ENCODE measurements around the gene CAPN10. TPM values are rescaled to one million over a fixed set of nuclear protein-coding genes. Genes with fewer than 3 reads are reported as not detected.

Gene CAPN10
- total RNA-seq, 1 experiment from 2014 or later = 47.4 TPM

DNA sequence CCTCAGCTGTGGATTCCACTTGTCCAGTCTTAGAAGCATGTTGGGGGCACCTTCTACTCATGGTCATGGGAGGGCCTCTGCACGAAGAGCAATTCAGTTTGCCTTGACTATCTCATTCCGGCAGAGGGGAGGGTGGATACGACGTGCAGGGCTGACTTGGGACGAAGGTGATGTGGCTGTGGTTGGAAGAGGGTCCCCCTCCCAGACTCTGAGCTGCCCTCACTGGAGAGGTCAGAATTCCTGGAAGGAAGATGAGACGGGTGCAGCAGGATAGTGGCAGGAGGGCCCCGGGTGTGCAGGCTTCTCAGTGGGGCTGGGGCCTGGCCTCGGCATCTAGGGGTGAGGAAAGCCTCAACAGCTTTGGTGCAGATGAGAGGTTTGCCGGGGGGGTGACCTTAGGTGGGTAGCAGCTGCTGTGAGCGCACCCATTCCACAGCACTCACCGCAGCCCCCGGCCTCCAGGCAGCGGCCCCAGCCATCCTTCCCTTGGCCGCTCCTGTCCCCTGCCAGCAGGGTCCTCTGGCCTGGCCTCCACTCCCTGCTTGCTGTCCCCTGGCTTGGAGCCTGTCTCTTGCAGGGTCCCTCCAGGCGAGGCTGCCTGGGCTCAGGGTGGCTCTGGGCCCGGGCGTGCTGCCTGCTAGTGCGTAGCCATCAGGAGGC, 15.1 kb upstream of the CAPN10 start:
- H3K36me3 Mint-ChIP-seq (ENCODE audit: insufficient read depth in 1 of 3, low read depth in 3 of 3) = peaks cover 0 to 2% (median 0%) of the 10 kb centered on the region in 3 experiments; a peak in 1 of 7 replicates
- Histone ChIP-seq H3K79me1 (ENCODE audit: insufficient read depth, low read depth, low read length, poor library complexity, severe bottlenecking) (no peaks in the 10 kb centered on the region), H3K4ac (ENCODE audit: low read depth, low read length) (no peak overlapping the region), H4K5ac (ENCODE audit: insufficient read length, low read depth, low read length) (no peak overlapping the region), H3K79me2 (ENCODE audit: insufficient read depth, low read length) (no peaks in the 10 kb centered on the region; the same call in 1 of the 2 replicates), H3K9me3 (ENCODE audit: control insufficient read depth, low read depth, low read length) (no peaks in the 10 kb centered on the region), H3K56ac (ENCODE audit: insufficient read length, low read depth, low read length) (no peak overlapping the region), H2BK120ac (ENCODE audit: low read depth, low read length, poor library complexity, severe bottlenecking) (no peak overlapping the region), H2AK5ac (ENCODE audit: insufficient read length, low read length) (no peak overlapping the region), H2BK12ac (ENCODE audit: insufficient read length, low read depth, low read length) (no peak overlapping the region), H4K91ac (ENCODE audit: insufficient read length, low read depth, low read length) (no peak overlapping the region), H3K4me1 (ENCODE audit: insufficient read depth, low read length) (peaks cover 2% of the 10 kb centered on the region; the same call in 1 of the 2 replicates), H2AFZ (ENCODE audit: low read length) (no peak overlapping the region), H2BK15ac (ENCODE audit: low read depth, low read length) (no peak overlapping the region), H3K9ac (ENCODE audit: extremely low read depth, insufficient read length, low read length) (no peak overlapping the region), H2BK20ac (ENCODE audit: low read depth, low read length, poor library complexity, severe bottlenecking) (no peak overlapping the region), H3K27ac (ENCODE audit: insufficient read length, low read depth, low read length) (no peak overlapping the region), H3T11ph (ENCODE audit: low read length) (no peak overlapping the region), H3K27me3 (ENCODE audit: insufficient read depth, low read length) (peaks cover 20% of the 10 kb centered on the region), H3K14ac (ENCODE audit: insufficient read depth, low read length) (no peak overlapping the region), H3K23me2 (ENCODE audit: insufficient read length, low read depth, low read length, poor library complexity, severe bottlenecking) (peaks cover 11% of the 10 kb centered on the region), H3K4me2 (ENCODE audit: insufficient read depth, insufficient read length, low read length) (no peak overlapping the region), H3K23ac (ENCODE audit: insufficient read length, low read depth, low read length) (no peak overlapping the region), H4K8ac (replicated peaks; ENCODE audit: insufficient read length, low read depth, low read length) (no peak overlapping the region), H3K18ac (ENCODE audit: insufficient read length, low read depth, low read length) (no peak overlapping the region), H2BK5ac (ENCODE audit: insufficient read length, low read length) (no peak overlapping the region), H4K20me1 (ENCODE audit: control insufficient read depth, insufficient read depth, insufficient read length) (no peaks in the 10 kb centered on the region)
- no peak overlapping the region for H3K27ac Mint-ChIP-seq
- peaks cover 24% of the 10 kb centered on the region for H3K27me3 Mint-ChIP-seq (ENCODE audit: low read depth)
- WGBS (ENCODE audit: extremely low coverage, insufficient read length, low lambda C conversion rate) = no CpG with 5 or more reads among the region's 18 CpGs
- H3K4me3 Mint-ChIP-seq = no peak overlapping the region; a peak in 1 of 5 replicates
- DNase-seq = no peak
- H3K9me3 Mint-ChIP-seq = no peaks in the 10 kb centered on the region
- TF ChIP-seq, protein P1, sequence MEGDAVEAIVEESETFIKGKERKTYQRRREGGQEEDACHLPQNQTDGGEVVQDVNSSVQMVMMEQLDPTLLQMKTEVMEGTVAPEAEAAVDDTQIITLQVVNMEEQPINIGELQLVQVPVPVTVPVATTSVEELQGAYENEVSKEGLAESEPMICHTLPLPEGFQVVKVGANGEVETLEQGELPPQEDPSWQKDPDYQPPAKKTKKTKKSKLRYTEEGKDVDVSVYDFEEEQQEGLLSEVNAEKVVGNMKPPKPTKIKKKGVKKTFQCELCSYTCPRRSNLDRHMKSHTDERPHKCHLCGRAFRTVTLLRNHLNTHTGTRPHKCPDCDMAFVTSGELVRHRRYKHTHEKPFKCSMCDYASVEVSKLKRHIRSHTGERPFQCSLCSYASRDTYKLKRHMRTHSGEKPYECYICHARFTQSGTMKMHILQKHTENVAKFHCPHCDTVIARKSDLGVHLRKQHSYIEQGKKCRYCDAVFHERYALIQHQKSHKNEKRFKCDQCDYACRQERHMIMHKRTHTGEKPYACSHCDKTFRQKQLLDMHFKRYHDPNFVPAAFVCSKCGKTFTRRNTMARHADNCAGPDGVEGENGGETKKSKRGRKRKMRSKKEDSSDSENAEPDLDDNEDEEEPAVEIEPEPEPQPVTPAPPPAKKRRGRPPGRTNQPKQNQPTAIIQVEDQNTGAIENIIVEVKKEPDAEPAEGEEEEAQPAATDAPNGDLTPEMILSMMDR (conservative IDR thresholded peaks at IDR 0.05) = no peak
- H3K4me1 Mint-ChIP-seq = peaks cover 8 to 9% of the 10 kb centered on the region in 2 experiments
